Measurements from ENCODE around the gene MAMDC4.

DNA sequence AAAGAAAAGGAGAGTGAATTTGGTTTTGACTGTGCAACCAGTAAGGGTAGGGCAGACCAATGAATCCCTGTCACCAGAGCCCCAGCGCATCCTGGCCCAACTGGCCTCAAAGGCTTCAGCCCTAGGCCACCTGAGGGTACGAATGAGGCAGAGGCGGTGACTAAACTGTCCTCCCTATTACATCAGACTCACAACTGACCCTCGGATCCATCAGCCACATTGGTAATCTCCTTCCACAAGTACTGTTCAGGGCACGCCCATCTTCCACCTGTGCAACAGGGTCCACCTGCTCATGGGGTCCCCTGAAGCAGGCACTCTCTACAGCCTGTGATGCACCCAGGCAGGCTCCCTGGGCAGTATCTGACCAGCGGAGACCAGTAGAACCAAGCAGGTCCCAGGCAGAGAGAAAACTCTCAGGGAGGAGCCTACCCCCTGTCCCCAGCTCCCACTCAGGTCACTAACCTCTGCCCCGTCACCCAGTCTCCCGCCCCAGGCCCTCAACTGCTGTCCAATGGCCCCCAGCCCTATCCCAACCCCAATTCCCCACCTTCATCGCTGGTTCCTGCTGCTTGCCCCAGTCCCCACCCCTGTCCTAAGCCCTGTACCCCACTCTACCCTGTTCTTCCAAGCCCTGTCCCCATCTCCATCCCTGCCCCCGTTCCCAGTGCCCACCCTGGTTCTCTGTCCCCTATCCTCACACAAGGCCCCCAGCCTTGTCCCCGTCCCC lies 13.1 kb downstream of the MAMDC4 start:
- TF ChIP-seq POLR2AphosphoS5 (IDR thresholded peaks at IDR 0.05; ENCODE audit: low read depth, low read length): no peak
- TF ChIP-seq, protein P1, sequence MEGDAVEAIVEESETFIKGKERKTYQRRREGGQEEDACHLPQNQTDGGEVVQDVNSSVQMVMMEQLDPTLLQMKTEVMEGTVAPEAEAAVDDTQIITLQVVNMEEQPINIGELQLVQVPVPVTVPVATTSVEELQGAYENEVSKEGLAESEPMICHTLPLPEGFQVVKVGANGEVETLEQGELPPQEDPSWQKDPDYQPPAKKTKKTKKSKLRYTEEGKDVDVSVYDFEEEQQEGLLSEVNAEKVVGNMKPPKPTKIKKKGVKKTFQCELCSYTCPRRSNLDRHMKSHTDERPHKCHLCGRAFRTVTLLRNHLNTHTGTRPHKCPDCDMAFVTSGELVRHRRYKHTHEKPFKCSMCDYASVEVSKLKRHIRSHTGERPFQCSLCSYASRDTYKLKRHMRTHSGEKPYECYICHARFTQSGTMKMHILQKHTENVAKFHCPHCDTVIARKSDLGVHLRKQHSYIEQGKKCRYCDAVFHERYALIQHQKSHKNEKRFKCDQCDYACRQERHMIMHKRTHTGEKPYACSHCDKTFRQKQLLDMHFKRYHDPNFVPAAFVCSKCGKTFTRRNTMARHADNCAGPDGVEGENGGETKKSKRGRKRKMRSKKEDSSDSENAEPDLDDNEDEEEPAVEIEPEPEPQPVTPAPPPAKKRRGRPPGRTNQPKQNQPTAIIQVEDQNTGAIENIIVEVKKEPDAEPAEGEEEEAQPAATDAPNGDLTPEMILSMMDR (IDR thresholded peaks at IDR 0.05): no peak
- no peak for TF ChIP-seq SIN3A (IDR thresholded peaks at IDR 0.05; ENCODE audit: borderline replicate concordance, insufficient read depth, low read depth, low read length)
